C4-2B (cell line): ENCODE data around the gene ASH1L.
"Not testable (repeated sequence)": the region's sequence is repeated elsewhere in the genome, so short reads cannot be mapped to it uniquely, and the experiment has no call there.

Experiments used
- H3K27ac ChIP-seq: fragments of 450-650 bp; 2 replicates; pipeline ENCODE4 v1.5.1; 2017
- CTCF ChIP-seq: fragments of 450-650 bp; conservative IDR thresholded peaks from 2 replicates; pipeline ENCODE4 v1.5.1; 2017; ENCODE audit warnings: mild to moderate bottlenecking
- ZFX ChIP-seq: fragments of 450-650 bp; IDR thresholded peaks from 2 replicates; pipeline ENCODE4 v1.6.1; 2017

The ASH1L gene

GRCh38 chr1:155424091-155424490, 138.5 kb downstream of the ASH1L start:
- no peak overlapping the region for H3K27ac ChIP-seq
- TF ChIP-seq CTCF = no peak
- no peak for TF ChIP-seq ZFX

GRCh38 chr1:155420788-155421187, 141.8 kb downstream of the ASH1L start:
- no peak overlapping the region for H3K27ac ChIP-seq
- TF ChIP-seq CTCF (no peak), ZFX (no peak)

- not testable (repeated sequence) for H3K27ac ChIP-seq
Measured at GRCh38 chr1:155411840-155412239, 150.8 kb downstream of the ASH1L start.

GRCh38 chr1:155410931-155411330, 151.7 kb downstream of the ASH1L start:
- H3K27ac ChIP-seq = no peak overlapping the region
- TF ChIP-seq CTCF = no peak
- no peak for TF ChIP-seq ZFX

GRCh38 chr1:155396874-155397476, 165.6 kb downstream of the ASH1L start:
- H3K27ac ChIP-seq = no peak overlapping the region
- TF ChIP-seq ZFX (no peak), CTCF (no peak)

GRCh38 chr1:155392898-155393411, 169.6 kb downstream of the ASH1L start:
- TF ChIP-seq CTCF = no peak
- TF ChIP-seq ZFX = no peak
- H3K27ac ChIP-seq = peak overlapping the region; percentile 24; the same call in 1 of the 2 replicates

GRCh38 chr1:155389826-155390225, 172.8 kb downstream of the ASH1L start:
- no peak overlapping the region for H3K27ac ChIP-seq
- TF ChIP-seq CTCF = no peak
- TF ChIP-seq ZFX = no peak

- not testable (repeated sequence) for H3K27ac ChIP-seq
Measured at GRCh38 chr1:155385836-155386235, 176.8 kb downstream of the ASH1L start.
